CD4-positive, alpha-beta T cell treated with Interferon gamma for 1 hour (primary cell): ENCODE measurements around the gene KLHL17.
A peak's percentile ranks its signal among the peaks of the same experiment; 100 is the strongest.
"Not testable (repeated sequence)": the region's sequence is repeated elsewhere in the genome, so short reads cannot be mapped to it uniquely, and the experiment has no call there.

Source experiments
- DNase-seq: peaks from one replicate; pipeline ENCODE4 v3.0.0-alpha.2; 2020

Gene KLHL17

GRCh38 chr1:1003618-1004419 is 43.4 kb downstream of the KLHL17 start:
- no peak for DNase-seq

- DNase-seq: no peak
Observed at GRCh38 chr1:1004420-1004779, 44.0 kb downstream of the KLHL17 start.

- DNase-seq: no peak
Observed at GRCh38 chr1:1004780-1005697, 44.7 kb downstream of the KLHL17 start.

- no peak for DNase-seq
Observed at GRCh38 chr1:1005774-1006304, 45.5 kb downstream of the KLHL17 start.

- DNase-seq: no peak
Observed at GRCh38 chr1:1006305-1007159, 46.1 kb downstream of the KLHL17 start.

GRCh38 chr1:1010131-1010530 is 49.7 kb downstream of the KLHL17 start:
- DNase-seq: not testable (repeated sequence)

GRCh38 chr1:1011396-1011949 is 51.1 kb downstream of the KLHL17 start:
- no peak for DNase-seq

- not testable (repeated sequence) for DNase-seq
Observed at GRCh38 chr1:1012736-1013104, 52.3 kb downstream of the KLHL17 start.

- DNase-seq: peak; percentile 90
Observed at GRCh38 chr1:1013105-1013921, 52.9 kb downstream of the KLHL17 start, which contains the start of gene ISG15. TSS of gene ISG15 (plus strand) at chr1:1013497. CDS start at chr1:1013574, 77 bp downstream.

- no peak for DNase-seq
Observed at GRCh38 chr1:1013922-1014648, 53.7 kb downstream of the KLHL17 start.

GRCh38 chr1:1014799-1015681 is 54.7 kb downstream of the KLHL17 start:
- DNase-seq: no peak
